H9 (cell line): ENCODE results near the gene DPP7. TPM values are rescaled to one million over a fixed set of nuclear protein-coding genes. Genes with fewer than 3 reads are reported as not detected.
"Not testable (repeated sequence)": the region's sequence is repeated elsewhere in the genome, so short reads cannot be mapped to it uniquely, and the experiment has no call there.

Source experiments
- DNase-seq: peaks from one replicate; pipeline ENCODE4 v3.0.0-alpha.2; 2017
- H2AFZ ChIP-seq: one replicate; pipeline ENCODE4 v1.6.1; 2013; ENCODE audit warnings: mild to moderate bottlenecking, low read length, control low read depth, moderate library complexity
- H2AK5ac ChIP-seq: 2 replicates; pipeline ENCODE4 v1.6.1; 2013; ENCODE audit warnings: low read length, control low read depth, mixed read lengths; ENCODE audit not compliant: insufficient read length
- H2BK120ac ChIP-seq: one replicate; pipeline ENCODE4 v1.6.1; 2013; ENCODE audit warnings: low read depth, mild to moderate bottlenecking, low read length, control low read depth, inconsistent platforms; ENCODE audit not compliant: poor library complexity, severe bottlenecking
- H2BK12ac ChIP-seq: 2 replicates; pipeline ENCODE4 v1.6.1; 2013; ENCODE audit warnings: low read length, control low read depth, mixed read lengths, low read depth; ENCODE audit not compliant: insufficient read length
- H2BK15ac ChIP-seq: 2 replicates; pipeline ENCODE4 v1.6.1; 2013; ENCODE audit warnings: low read depth, low read length, control low read depth
- H2BK20ac ChIP-seq: one replicate; pipeline ENCODE4 v1.6.1; 2013; ENCODE audit warnings: low read depth, mild to moderate bottlenecking, low read length, control low read depth, inconsistent platforms; ENCODE audit not compliant: poor library complexity, severe bottlenecking
- H2BK5ac ChIP-seq: 2 replicates; pipeline ENCODE4 v1.6.1; 2013; ENCODE audit warnings: low read length, control low read depth, mixed read lengths; ENCODE audit not compliant: insufficient read length
- H3K14ac ChIP-seq: 2 replicates; pipeline ENCODE4 v1.6.1; 2013; ENCODE audit warnings: low read length, control low read depth; ENCODE audit not compliant: insufficient read depth
- H3K18ac ChIP-seq: 2 replicates; pipeline ENCODE4 v1.6.1; 2013; ENCODE audit warnings: low read depth, mild to moderate bottlenecking, mixed read lengths, low read length, control low read depth; ENCODE audit not compliant: insufficient read length
- H3K23ac ChIP-seq: 2 replicates; pipeline ENCODE4 v1.6.1; 2013; ENCODE audit warnings: low read length, control low read depth, mixed read lengths, low read depth; ENCODE audit not compliant: insufficient read length
- H3K23me2 ChIP-seq: 2 replicates; pipeline ENCODE4 v1.6.1; 2013; ENCODE audit warnings: low read depth, mild to moderate bottlenecking, mixed read lengths, low read length, control low read depth; ENCODE audit not compliant: insufficient read length, poor library complexity, severe bottlenecking
- H3K27ac ChIP-seq: 2 replicates; pipeline ENCODE4 v1.5.1; 2013; ENCODE audit warnings: low read length, control low read depth, mixed read lengths, low read depth; ENCODE audit not compliant: insufficient read length
- H3K27me3 ChIP-seq: 2 replicates; pipeline ENCODE4 v1.6.1; 2013; ENCODE audit warnings: low read length, control low read depth, inconsistent platforms; ENCODE audit not compliant: insufficient read depth
- H3K4ac ChIP-seq: 2 replicates; pipeline ENCODE4 v1.6.1; 2013; ENCODE audit warnings: low read depth, mild to moderate bottlenecking, control low read depth, inconsistent platforms, low read length, moderate library complexity
- H3K4me1 ChIP-seq: 2 replicates; pipeline ENCODE4 v1.6.1; 2013; ENCODE audit warnings: low read length, control low read depth, inconsistent platforms; ENCODE audit not compliant: insufficient read depth
- H3K4me2 ChIP-seq: 2 replicates; pipeline ENCODE4 v1.6.1; 2013; ENCODE audit warnings: low read length, control low read depth, mixed read lengths; ENCODE audit not compliant: insufficient read length, insufficient read depth
- H3K56ac ChIP-seq: 2 replicates; pipeline ENCODE4 v1.6.1; 2013; ENCODE audit warnings: low read depth, mild to moderate bottlenecking, mixed read lengths, low read length, control low read depth; ENCODE audit not compliant: insufficient read length
- H3K79me1 ChIP-seq: 2 replicates; pipeline ENCODE4 v1.6.1; 2013; ENCODE audit warnings: low read depth, mild to moderate bottlenecking, moderate library complexity, low read length, control low read depth, inconsistent platforms; ENCODE audit not compliant: insufficient read depth, poor library complexity, severe bottlenecking
- H3K79me2 ChIP-seq: 2 replicates; pipeline ENCODE4 v1.6.1; 2013; ENCODE audit warnings: low read length, control low read depth, inconsistent platforms; ENCODE audit not compliant: insufficient read depth
- H3K9ac ChIP-seq: 2 replicates; pipeline ENCODE4 v1.6.1; 2013; ENCODE audit warnings: low read length, control low read depth, mixed read lengths; ENCODE audit not compliant: insufficient read length; ENCODE audit errors: extremely low read depth
- H3K9me3 ChIP-seq: one replicate; pipeline ENCODE4 v1.6.1; 2013; ENCODE audit warnings: low read depth, low read length, inconsistent platforms; ENCODE audit not compliant: control insufficient read depth
- H3T11ph ChIP-seq: one replicate; pipeline ENCODE4 v1.6.1; 2013; ENCODE audit warnings: mild to moderate bottlenecking, low read length, control low read depth, inconsistent platforms
- H4K20me1 ChIP-seq: one replicate; pipeline ENCODE4 v1.6.1; 2013; ENCODE audit not compliant: control insufficient read depth, insufficient read length, insufficient read depth
- H4K5ac ChIP-seq: 2 replicates; pipeline ENCODE4 v1.6.1; 2013; ENCODE audit warnings: low read depth, mild to moderate bottlenecking, mixed read lengths, low read length, control low read depth; ENCODE audit not compliant: insufficient read length
- H4K8ac ChIP-seq: replicated peaks from 2 replicates; pipeline ENCODE4 v1.6.1; 2013; ENCODE audit warnings: low read length, control low read depth, mixed read lengths, low read depth; ENCODE audit not compliant: insufficient read length
- H4K91ac ChIP-seq: 2 replicates; pipeline ENCODE4 v1.6.1; 2013; ENCODE audit warnings: low read depth, mild to moderate bottlenecking, moderate library complexity, mixed read lengths, low read length, control low read depth; ENCODE audit not compliant: insufficient read length
- H3K27ac Mint-ChIP-seq, 3 experiments: 2 replicates in 2 of 3; 3 replicates in 1 of 3; pipeline ENCODE4 v1.8.0; 2020 to 2021; ENCODE audit warnings: mixed read lengths in 3 of 3, mild to moderate bottlenecking in 1 of 3, moderate library complexity in 1 of 3
- H3K27me3 Mint-ChIP-seq: 2 replicates; pipeline ENCODE4 v1.8.0; 2021; ENCODE audit warnings: low read depth, mild to moderate bottlenecking, moderate library complexity, mixed read lengths
- H3K36me3 Mint-ChIP-seq, 3 experiments: 2 replicates in 2 of 3; 3 replicates in 1 of 3; pipeline ENCODE4 v1.8.0; 2020 to 2021; ENCODE audit warnings: low read depth in 3 of 3, mixed read lengths in 3 of 3; ENCODE audit not compliant: insufficient read depth in 1 of 3
- H3K4me1 Mint-ChIP-seq, 2 experiments: 2 replicates each; pipeline ENCODE4 v1.8.0; 2020; ENCODE audit warnings: mixed read lengths in 2 of 2
- H3K4me3 Mint-ChIP-seq, 2 experiments: 2 replicates in 1 of 2; 3 replicates in 1 of 2; pipeline ENCODE4 v1.8.0; 2020 to 2021; ENCODE audit warnings: mild to moderate bottlenecking in 2 of 2, mixed read lengths in 2 of 2, moderate library complexity in 1 of 2
- H3K9me3 Mint-ChIP-seq, 2 experiments: 2 replicates in 1 of 2; 3 replicates in 1 of 2; pipeline ENCODE4 v1.8.0; 2020; ENCODE audit warnings: mild to moderate bottlenecking in 2 of 2, mixed read lengths in 2 of 2, moderate library complexity in 1 of 2
- WGBS: extraction: QIAGEN DNeasy Blood & Tissue Kit; methylation state at CpG from one replicate; pipeline ENCODE4 v1.1.7; 2013; ENCODE audit warnings: missing lambda C conversion rate, low lambda C conversion rate, mixed read lengths; ENCODE audit not compliant: insufficient read length; ENCODE audit errors: extremely low coverage; 5-methylcytosine and 5-hydroxymethylcytosine counted together
- total RNA-seq: library from RNA; stranded (reverse); gene quantifications from 2 replicates; pipeline ENCODE4 v1.2.1, GENCODE V29; 2021
- TF ChIP-seq, protein P1 (sequence below): fragments of 200-600 bp; sonication (generic); conservative IDR thresholded peaks from 3 replicates; pipeline ENCODE4 v1.8.0; 2021; ENCODE audit warnings: antibody characterized with exemption, mild to moderate bottlenecking

DPP7 gene
- total RNA-seq, 1 experiment from 2014 or later, result 29.4 TPM

DNA sequence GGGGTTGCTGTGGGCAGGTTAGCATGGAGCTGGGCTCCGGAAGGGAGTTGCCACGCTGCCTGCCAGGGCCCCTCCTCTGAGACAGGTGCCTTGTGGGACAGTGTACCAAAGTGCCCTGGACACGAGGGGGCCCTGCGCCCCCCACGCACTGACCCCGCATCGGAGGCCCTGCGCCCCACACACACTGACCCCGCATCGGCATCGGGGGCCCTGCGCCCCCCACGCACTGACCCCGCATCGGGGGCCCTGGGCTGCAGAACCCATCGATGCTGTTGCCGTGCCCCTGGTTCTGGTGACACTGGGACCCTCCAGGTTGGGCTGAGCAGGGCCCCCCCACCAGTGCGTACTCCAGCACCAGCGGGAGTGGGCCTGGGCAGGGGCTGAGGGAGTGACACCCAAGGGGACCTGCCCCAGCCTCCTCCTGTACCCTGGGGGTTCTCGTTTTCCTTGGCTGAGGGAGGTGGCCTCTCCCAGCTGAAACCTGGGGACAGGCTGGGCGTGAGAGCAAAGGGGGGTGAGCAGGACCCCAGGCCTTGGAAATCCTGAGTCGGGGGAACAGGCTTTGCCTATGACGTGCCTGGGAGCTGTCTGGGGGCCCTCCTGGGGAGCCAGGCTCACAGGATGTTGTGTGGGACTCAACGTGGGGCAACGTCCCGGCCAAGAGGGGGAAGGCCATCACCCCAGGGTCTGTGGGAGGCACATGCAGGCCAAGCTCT lies 51.1 kb downstream of the DPP7 start:
- H3K9ac ChIP-seq, result no peak overlapping the region
- H3T11ph ChIP-seq, result no peak overlapping the region
- no peaks in the 10 kb centered on the region for H3K79me2 ChIP-seq
- no peak overlapping the region for H2BK12ac ChIP-seq
- no peak overlapping the region for H3K14ac ChIP-seq
- Mint-ChIP-seq H3K27ac (no peak overlapping the region; a peak in 1 of 7 replicates), H3K9me3 (no peaks in the 10 kb centered on the region), H3K4me1 (peaks cover 7 to 11% of the 10 kb centered on the region in 2 experiments), H3K4me3 (no peak overlapping the region), H3K27me3 (peaks cover 8% of the 10 kb centered on the region), H3K36me3 (peaks cover 0 to 5% (median 4%) of the 10 kb centered on the region in 3 experiments; a peak in 4 of 7 replicates)
- no peak overlapping the region for H2BK120ac ChIP-seq
- no peaks in the 10 kb centered on the region for H3K9me3 ChIP-seq
- no peak overlapping the region for H2AK5ac ChIP-seq
- no peak overlapping the region for H4K5ac ChIP-seq
- no CpG with 5 or more reads among the region's 26 CpGs for WGBS
- no peaks in the 10 kb centered on the region for H3K23me2 ChIP-seq
- H2BK5ac ChIP-seq, result no peak overlapping the region
- no peak overlapping the region for H3K56ac ChIP-seq
- no peaks in the 10 kb centered on the region for H3K79me1 ChIP-seq
- no peak overlapping the region for H4K91ac ChIP-seq
- no peak overlapping the region for H2BK20ac ChIP-seq
- H4K20me1 ChIP-seq, result peaks cover 3% of the 10 kb centered on the region
- no peak overlapping the region for H3K27ac ChIP-seq
- H4K8ac ChIP-seq, result no peak overlapping the region
- no peak overlapping the region for H3K4ac ChIP-seq
- H3K4me2 ChIP-seq, result no peak overlapping the region
- no peak overlapping the region for H2AFZ ChIP-seq
- no peaks in the 10 kb centered on the region for H3K4me1 ChIP-seq
- no peak for DNase-seq
- H3K18ac ChIP-seq, result no peak overlapping the region
- no peak overlapping the region for H3K23ac ChIP-seq
- TF ChIP-seq, protein P1, sequence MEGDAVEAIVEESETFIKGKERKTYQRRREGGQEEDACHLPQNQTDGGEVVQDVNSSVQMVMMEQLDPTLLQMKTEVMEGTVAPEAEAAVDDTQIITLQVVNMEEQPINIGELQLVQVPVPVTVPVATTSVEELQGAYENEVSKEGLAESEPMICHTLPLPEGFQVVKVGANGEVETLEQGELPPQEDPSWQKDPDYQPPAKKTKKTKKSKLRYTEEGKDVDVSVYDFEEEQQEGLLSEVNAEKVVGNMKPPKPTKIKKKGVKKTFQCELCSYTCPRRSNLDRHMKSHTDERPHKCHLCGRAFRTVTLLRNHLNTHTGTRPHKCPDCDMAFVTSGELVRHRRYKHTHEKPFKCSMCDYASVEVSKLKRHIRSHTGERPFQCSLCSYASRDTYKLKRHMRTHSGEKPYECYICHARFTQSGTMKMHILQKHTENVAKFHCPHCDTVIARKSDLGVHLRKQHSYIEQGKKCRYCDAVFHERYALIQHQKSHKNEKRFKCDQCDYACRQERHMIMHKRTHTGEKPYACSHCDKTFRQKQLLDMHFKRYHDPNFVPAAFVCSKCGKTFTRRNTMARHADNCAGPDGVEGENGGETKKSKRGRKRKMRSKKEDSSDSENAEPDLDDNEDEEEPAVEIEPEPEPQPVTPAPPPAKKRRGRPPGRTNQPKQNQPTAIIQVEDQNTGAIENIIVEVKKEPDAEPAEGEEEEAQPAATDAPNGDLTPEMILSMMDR, result no peak
- no peaks in the 10 kb centered on the region for H3K27me3 ChIP-seq
- no peak overlapping the region for H2BK15ac ChIP-seq

- no CpG with 5 or more reads among the region's 9 CpGs for WGBS
- H4K20me1 ChIP-seq, H3K4me1 ChIP-seq, H3T11ph ChIP-seq, H2BK15ac ChIP-seq, H4K91ac ChIP-seq, H3K79me1 ChIP-seq, H3K4ac ChIP-seq, H3K9me3 Mint-ChIP-seq, H3K27me3 Mint-ChIP-seq, H3K23ac ChIP-seq, H3K56ac ChIP-seq, H3K4me1 Mint-ChIP-seq, H3K23me2 ChIP-seq, H2BK12ac ChIP-seq, H3K4me2 ChIP-seq, H2AFZ ChIP-seq, H3K27me3 ChIP-seq, H3K14ac ChIP-seq, H2BK5ac ChIP-seq, H2AK5ac ChIP-seq, H3K27ac Mint-ChIP-seq, H4K8ac ChIP-seq, H3K4me3 Mint-ChIP-seq, H3K9me3 ChIP-seq, H3K27ac ChIP-seq, H2BK120ac ChIP-seq, H3K18ac ChIP-seq, H4K5ac ChIP-seq, DNase-seq, H3K79me2 ChIP-seq, H2BK20ac ChIP-seq, H3K36me3 Mint-ChIP-seq, H3K9ac ChIP-seq: not testable (repeated sequence)
These were observed 51.7 kb downstream of the DPP7 start for GRCh38 chr9:137062798-137063197.
